ENCODE measurements around the gene KIF21A. TPM values are rescaled to one million over a fixed set of nuclear protein-coding genes. Genes with fewer than 3 reads are reported as not detected.

The KIF21A gene
- total and polyA plus RNA-seq, 12 donors, result 5.8 to 29.7 (median 11.0) TPM

GRCh38 chr12:39378341-39378740 lies 64.6 kb downstream of the KIF21A start:
- no peak overlapping the region for H3K4me3 ChIP-seq
- H3K36me3 ChIP-seq (replicated peaks in 1 of 2), result no peaks in the 10 kb centered on the region
- no peak for TF ChIP-seq CTCF (IDR thresholded peaks at IDR 0.05)
- no peak for TF ChIP-seq POLR2A (IDR thresholded peaks at IDR 0.05)
- H3K27ac ChIP-seq, result no peak overlapping the region
- no peak for DNase-seq
- 56 to 75% (median 64%) methylated on average over 1 of the region's 1 CpG for WGBS, 4 donors
- H3K4me1 ChIP-seq (replicated peaks in 1 of 2), result no peaks in the 10 kb centered on the region
- intact Hi-C loops (cut with DNase I), result no loop called here
- no peaks in the 10 kb centered on the region for H3K9me3 ChIP-seq (replicated peaks in 1 of 3)
- no peaks in the 10 kb centered on the region for H3K27me3 ChIP-seq

- intact Hi-C loops (cut with DNase I), result no loop called here
- TF ChIP-seq POLR2A (IDR thresholded peaks at IDR 0.05) (no peak), CTCF (IDR thresholded peaks at IDR 0.05) (no peak)
- 63 to 88% (median 73%) methylated on average over 2 of the region's 2 CpGs for whole genome bisulfite sequencing, 4 donors
Measured at GRCh38 chr12:39375206-39375808, 67.6 kb downstream of the KIF21A start.

GRCh38 chr12:39372929-39373328 lies 70.0 kb downstream of the KIF21A start:
- no peaks in the 10 kb centered on the region for H3K36me3 ChIP-seq (replicated peaks in 1 of 2)
- DNase-seq, result no peak
- no peaks in the 10 kb centered on the region for H3K9me3 ChIP-seq (replicated peaks in 1 of 3)
- no peaks in the 10 kb centered on the region for H3K4me1 ChIP-seq (replicated peaks in 1 of 2)
- no peak overlapping the region for H3K4me3 ChIP-seq
- TF ChIP-seq CTCF (IDR thresholded peaks at IDR 0.05) (no peak), POLR2A (IDR thresholded peaks at IDR 0.05) (no peak)
- no peak overlapping the region for H3K27ac ChIP-seq
- no peaks in the 10 kb centered on the region for H3K27me3 ChIP-seq
- 72 to 89% (median 74%) methylated on average over 2 of the region's 2 CpGs for WGBS, 4 donors
- intact Hi-C loops (cut with DNase I), result no loop called here

More at GRCh38 chr12:39375206-39375808, 67.6 kb downstream of the KIF21A start:
- Histone ChIP-seq H3K9me3 (replicated peaks in 1 of 3) (no peaks in the 10 kb centered on the region), H3K4me1 (replicated peaks in 1 of 2) (no peaks in the 10 kb centered on the region), H3K27me3 (no peaks in the 10 kb centered on the region), H3K4me3 (no peak overlapping the region), H3K27ac (no peak overlapping the region), H3K36me3 (replicated peaks in 1 of 2) (no peaks in the 10 kb centered on the region)
- no peak for DNase-seq

- Histone ChIP-seq H3K4me3 (no peak overlapping the region), H3K27ac (no peak overlapping the region), H3K4me1 (replicated peaks in 1 of 2) (no peaks in the 10 kb centered on the region), H3K27me3 (no peaks in the 10 kb centered on the region), H3K9me3 (replicated peaks in 1 of 3) (peaks cover 0 to 6% (median 0%) of the 10 kb centered on the region in 3 donors), H3K36me3 (replicated peaks in 1 of 2) (no peaks in the 10 kb centered on the region)
- intact Hi-C loops (cut with DNase I), result no loop called here
- DNase-seq, result no peak
- 88 to 94% (median 93%) methylated on average over 2 of the region's 2 CpGs for WGBS, 4 donors
- TF ChIP-seq CTCF (IDR thresholded peaks at IDR 0.05) (no peak), POLR2A (IDR thresholded peaks at IDR 0.05) (no peak)
Measured at GRCh38 chr12:39372204-39372925, 70.6 kb downstream of the KIF21A start.
